ENCODE data around the gene SOX11.

SOX11 gene

DNA sequence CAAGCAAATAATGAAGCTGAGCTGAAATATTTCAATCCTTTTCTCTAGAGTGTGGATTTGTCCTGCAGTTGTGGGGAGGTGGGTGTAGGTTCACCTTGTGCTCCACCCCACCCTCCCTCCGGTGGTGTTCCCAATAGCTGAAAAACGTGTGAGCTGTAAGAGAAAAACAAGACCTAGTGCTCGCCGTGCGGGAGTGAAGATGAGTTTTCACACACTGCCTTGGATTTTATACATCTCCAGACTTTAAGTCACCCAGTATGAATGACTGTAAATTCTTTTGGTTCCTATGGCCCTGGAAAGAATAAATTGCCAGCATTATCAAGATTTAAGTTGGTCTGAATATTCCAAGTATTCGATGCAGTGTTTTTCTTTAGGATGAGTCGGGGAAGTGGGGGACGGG is 1.9 kb upstream of the SOX11 start:
- no peak for TF ChIP-seq YY1 (IDR thresholded peaks at IDR 0.05; ENCODE audit: low read depth)
- TF ChIP-seq NFIC (IDR thresholded peaks at IDR 0.05), result no peak
- no peak for TF ChIP-seq RAD21 (IDR thresholded peaks at IDR 0.05; ENCODE audit: low read depth)
- TF ChIP-seq, protein P1, sequence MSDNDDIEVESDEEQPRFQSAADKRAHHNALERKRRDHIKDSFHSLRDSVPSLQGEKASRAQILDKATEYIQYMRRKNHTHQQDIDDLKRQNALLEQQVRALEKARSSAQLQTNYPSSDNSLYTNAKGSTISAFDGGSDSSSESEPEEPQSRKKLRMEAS (IDR thresholded peaks at IDR 0.05), result no peak
- TF ChIP-seq CEBPB (IDR thresholded peaks at IDR 0.05), result no peak
- TF ChIP-seq, protein P2, sequence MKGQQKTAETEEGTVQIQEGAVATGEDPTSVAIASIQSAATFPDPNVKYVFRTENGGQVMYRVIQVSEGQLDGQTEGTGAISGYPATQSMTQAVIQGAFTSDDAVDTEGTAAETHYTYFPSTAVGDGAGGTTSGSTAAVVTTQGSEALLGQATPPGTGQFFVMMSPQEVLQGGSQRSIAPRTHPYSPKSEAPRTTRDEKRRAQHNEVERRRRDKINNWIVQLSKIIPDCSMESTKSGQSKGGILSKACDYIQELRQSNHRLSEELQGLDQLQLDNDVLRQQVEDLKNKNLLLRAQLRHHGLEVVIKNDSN (IDR thresholded peaks at IDR 0.05), result no peak
- TF ChIP-seq EP300 (IDR thresholded peaks at IDR 0.05; ENCODE audit: borderline replicate concordance), result no peak
- no peak for TF ChIP-seq ZBTB7A (IDR thresholded peaks at IDR 0.05; ENCODE audit: low read depth)
- no peak for TF ChIP-seq TCF12 (IDR thresholded peaks at IDR 0.05; ENCODE audit: low read depth)
- no peak for TF ChIP-seq EGR1 (IDR thresholded peaks at IDR 0.05)
- no peak for TF ChIP-seq CREB1 (IDR thresholded peaks at IDR 0.05; ENCODE audit: low read depth)

DNA sequence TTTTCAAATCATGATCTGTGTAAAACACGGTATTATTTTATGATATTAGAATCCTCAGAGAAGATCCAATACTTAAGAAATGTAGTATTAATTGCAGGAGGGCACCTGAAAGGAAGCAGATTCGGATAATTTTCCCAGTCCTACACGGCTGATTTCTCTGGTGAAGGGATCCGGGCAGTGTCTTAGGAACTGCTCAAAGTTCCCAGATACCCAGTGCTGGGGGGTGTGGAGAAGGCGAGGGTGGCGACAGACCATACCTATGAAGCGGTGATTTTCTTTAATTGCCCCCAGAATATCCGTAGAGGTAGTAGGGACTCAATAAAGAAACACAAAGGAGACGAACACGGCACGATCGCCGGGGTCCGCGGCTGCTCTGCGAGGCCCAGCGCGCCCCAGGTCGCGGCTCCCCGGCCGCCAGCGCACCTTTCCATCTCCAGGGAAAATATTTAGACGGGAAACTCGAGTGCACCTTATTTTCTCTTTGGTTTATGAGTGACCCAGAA is 1.4 kb upstream of the SOX11 start:
- TF ChIP-seq, protein P2 (IDR thresholded peaks at IDR 0.05), result no peak
- TF ChIP-seq TAF1 (IDR thresholded peaks at IDR 0.05; ENCODE audit: low read depth) (no peak), EGR1 (IDR thresholded peaks at IDR 0.05) (no peak), YY1 (IDR thresholded peaks at IDR 0.05; ENCODE audit: low read depth) (no peak), FOXM1 (IDR thresholded peaks at IDR 0.05; ENCODE audit: borderline replicate concordance, low read depth) (no peak), ZBTB7A (IDR thresholded peaks at IDR 0.05; ENCODE audit: low read depth) (no peak), RAD21 (IDR thresholded peaks at IDR 0.05; ENCODE audit: low read depth) (no peak), EP300 (IDR thresholded peaks at IDR 0.05; ENCODE audit: borderline replicate concordance) (no peak), TEAD4 (IDR thresholded peaks at IDR 0.05) (no peak), CEBPB (IDR thresholded peaks at IDR 0.05) (no peak), NFIC (IDR thresholded peaks at IDR 0.05) (no peak), TCF12 (IDR thresholded peaks at IDR 0.05; ENCODE audit: low read depth) (no peak), CREB1 (IDR thresholded peaks at IDR 0.05; ENCODE audit: low read depth) (no peak)
- TF ChIP-seq, protein P1 (IDR thresholded peaks at IDR 0.05), result no peak
- TF ChIP-seq, protein P3, sequence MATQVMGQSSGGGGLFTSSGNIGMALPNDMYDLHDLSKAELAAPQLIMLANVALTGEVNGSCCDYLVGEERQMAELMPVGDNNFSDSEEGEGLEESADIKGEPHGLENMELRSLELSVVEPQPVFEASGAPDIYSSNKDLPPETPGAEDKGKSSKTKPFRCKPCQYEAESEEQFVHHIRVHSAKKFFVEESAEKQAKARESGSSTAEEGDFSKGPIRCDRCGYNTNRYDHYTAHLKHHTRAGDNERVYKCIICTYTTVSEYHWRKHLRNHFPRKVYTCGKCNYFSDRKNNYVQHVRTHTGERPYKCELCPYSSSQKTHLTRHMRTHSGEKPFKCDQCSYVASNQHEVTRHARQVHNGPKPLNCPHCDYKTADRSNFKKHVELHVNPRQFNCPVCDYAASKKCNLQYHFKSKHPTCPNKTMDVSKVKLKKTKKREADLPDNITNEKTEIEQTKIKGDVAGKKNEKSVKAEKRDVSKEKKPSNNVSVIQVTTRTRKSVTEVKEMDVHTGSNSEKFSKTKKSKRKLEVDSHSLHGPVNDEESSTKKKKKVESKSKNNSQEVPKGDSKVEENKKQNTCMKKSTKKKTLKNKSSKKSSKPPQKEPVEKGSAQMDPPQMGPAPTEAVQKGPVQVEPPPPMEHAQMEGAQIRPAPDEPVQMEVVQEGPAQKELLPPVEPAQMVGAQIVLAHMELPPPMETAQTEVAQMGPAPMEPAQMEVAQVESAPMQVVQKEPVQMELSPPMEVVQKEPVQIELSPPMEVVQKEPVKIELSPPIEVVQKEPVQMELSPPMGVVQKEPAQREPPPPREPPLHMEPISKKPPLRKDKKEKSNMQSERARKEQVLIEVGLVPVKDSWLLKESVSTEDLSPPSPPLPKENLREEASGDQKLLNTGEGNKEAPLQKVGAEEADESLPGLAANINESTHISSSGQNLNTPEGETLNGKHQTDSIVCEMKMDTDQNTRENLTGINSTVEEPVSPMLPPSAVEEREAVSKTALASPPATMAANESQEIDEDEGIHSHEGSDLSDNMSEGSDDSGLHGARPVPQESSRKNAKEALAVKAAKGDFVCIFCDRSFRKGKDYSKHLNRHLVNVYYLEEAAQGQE (IDR thresholded peaks at IDR 0.05; ENCODE audit: low read depth), result no peak

DNA sequence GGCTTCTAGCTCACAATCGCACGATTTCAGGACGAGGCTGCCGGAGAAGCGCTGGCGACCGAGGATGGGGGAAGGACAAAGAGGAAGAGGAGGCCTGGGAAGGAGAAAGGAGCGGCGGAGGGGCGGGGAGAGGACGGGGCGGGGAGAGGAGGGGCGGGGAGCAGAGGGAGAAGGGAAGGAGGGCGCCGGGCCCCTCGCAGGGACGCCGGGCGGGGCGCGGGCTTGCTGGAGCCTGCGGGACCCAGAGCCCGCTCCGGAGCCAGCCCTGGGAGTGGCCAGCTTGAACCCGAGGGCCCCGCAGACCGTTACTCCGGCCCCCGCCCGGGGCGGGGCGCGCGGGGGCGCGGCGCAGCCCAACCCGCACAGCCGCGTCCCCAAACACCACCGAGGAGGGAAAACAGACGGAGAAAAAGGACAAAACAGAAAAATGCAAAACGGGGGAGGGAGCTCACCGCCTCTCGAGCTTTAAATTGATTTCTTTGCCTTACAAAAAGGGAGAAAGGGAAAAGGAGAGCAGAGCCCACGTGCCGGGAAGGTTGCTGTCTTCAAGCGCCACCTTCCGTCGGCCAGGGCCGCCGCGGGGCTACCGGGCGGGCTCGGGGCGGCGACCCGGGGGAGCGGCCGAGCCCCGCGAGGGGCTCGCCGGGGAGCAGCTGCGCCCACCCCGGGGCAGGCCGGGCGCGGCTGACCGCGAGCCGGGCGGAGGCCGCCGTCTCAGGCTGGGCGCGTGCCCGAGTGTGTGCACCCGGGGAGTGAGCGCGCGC is 781 bp upstream of the SOX11 start:
- TF ChIP-seq EGR1 (IDR thresholded peaks at IDR 0.05) (no peak), TCF12 (IDR thresholded peaks at IDR 0.05; ENCODE audit: low read depth) (no peak), ZBTB7A (IDR thresholded peaks at IDR 0.05; ENCODE audit: low read depth) (no peak), CEBPB (IDR thresholded peaks at IDR 0.05) (no peak), NFIC (IDR thresholded peaks at IDR 0.05) (no peak), EP300 (IDR thresholded peaks at IDR 0.05; ENCODE audit: borderline replicate concordance) (no peak), TEAD4 (IDR thresholded peaks at IDR 0.05) (no peak), CREB1 (IDR thresholded peaks at IDR 0.05; ENCODE audit: low read depth) (no peak), FOXM1 (IDR thresholded peaks at IDR 0.05; ENCODE audit: borderline replicate concordance, low read depth) (no peak), RAD21 (IDR thresholded peaks at IDR 0.05; ENCODE audit: low read depth) (no peak), TAF1 (IDR thresholded peaks at IDR 0.05; ENCODE audit: low read depth) (no peak), YY1 (IDR thresholded peaks at IDR 0.05; ENCODE audit: low read depth) (no peak)
- TF ChIP-seq, protein P1 (IDR thresholded peaks at IDR 0.05), result no peak
- TF ChIP-seq, protein P3 (IDR thresholded peaks at IDR 0.05; ENCODE audit: low read depth), result no peak
- TF ChIP-seq, protein P2 (IDR thresholded peaks at IDR 0.05), result no peak

DNA sequence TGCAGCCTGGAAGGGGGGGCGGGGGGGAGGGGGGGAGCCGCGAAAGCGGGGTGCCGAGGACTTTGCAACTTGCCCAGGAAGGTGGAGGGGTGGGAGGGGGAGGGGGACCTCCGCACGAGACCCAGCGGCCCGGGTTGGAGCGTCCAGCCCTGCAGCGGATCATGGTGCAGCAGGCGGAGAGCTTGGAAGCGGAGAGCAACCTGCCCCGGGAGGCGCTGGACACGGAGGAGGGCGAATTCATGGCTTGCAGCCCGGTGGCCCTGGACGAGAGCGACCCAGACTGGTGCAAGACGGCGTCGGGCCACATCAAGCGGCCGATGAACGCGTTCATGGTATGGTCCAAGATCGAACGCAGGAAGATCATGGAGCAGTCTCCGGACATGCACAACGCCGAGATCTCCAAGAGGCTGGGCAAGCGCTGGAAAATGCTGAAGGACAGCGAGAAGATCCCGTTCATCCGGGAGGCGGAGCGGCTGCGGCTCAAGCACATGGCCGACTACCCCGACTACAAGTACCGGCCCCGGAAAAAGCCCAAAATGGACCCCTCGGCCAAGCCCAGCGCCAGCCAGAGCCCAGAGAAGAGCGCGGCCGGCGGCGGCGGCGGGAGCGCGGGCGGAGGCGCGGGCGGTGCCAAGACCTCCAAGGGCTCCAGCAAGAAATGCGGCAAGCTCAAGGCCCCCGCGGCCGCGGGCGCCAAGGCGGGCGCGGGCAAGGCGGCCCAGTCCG is 540 bp downstream of the SOX11 start:
- TF ChIP-seq NFIC (IDR thresholded peaks at IDR 0.05), result no peak
- TF ChIP-seq TCF12 (IDR thresholded peaks at IDR 0.05; ENCODE audit: low read depth), result no peak
- no peak for TF ChIP-seq YY1 (IDR thresholded peaks at IDR 0.05; ENCODE audit: low read depth)
- TF ChIP-seq, protein P1 (IDR thresholded peaks at IDR 0.05), result no peak
- TF ChIP-seq TAF1 (IDR thresholded peaks at IDR 0.05; ENCODE audit: low read depth), result no peak
- TF ChIP-seq, protein P2 (IDR thresholded peaks at IDR 0.05), result no peak
- no peak for TF ChIP-seq ZBTB7A (IDR thresholded peaks at IDR 0.05; ENCODE audit: low read depth)
- no peak for TF ChIP-seq EGR1 (IDR thresholded peaks at IDR 0.05)
- TF ChIP-seq EP300 (IDR thresholded peaks at IDR 0.05; ENCODE audit: borderline replicate concordance), result no peak
- TF ChIP-seq CEBPB (IDR thresholded peaks at IDR 0.05), result no peak

Data from Ishikawa (cell line).